OCI-LY1 (cell line): Measurements from ENCODE around the gene CDKN2B.

Experiments used
- CTCF ChIP-seq: fragments of 200-600 bp; sonication (generic), shearing (Covaris generic); IDR thresholded peaks from 2 replicates; pipeline ENCODE4 v1.5.1; 2017; ENCODE audit warnings: mild to moderate bottlenecking, antibody characterized with exemption, low read length, moderate library complexity, mixed read lengths
- EZH2 ChIP-seq: fragments of 200-600 bp; sonication (generic), shearing (Covaris generic); IDR thresholded peaks from 2 replicates; pipeline ENCODE4 v1.8.0; 2017; ENCODE audit warnings: borderline replicate concordance, mixed run types, mild to moderate bottlenecking, antibody characterized with exemption, low read length, moderate library complexity, mixed read lengths

GRCh38 chr9:21988056-21988990, 20.8 kb downstream of the CDKN2B start:
- TF ChIP-seq CTCF (no peak), EZH2 (no peak)
